Prostate gland (tissue), 2 donors: ENCODE results near the gene CTTN.

ENCODE experiments used
- POLR2A ChIP-seq: fragments of 450-650 bp; IDR thresholded peaks from one replicate; pipeline ENCODE4 v1.6.1; 2016; ENCODE audit warnings: antibody characterized with exemption, mild to moderate bottlenecking
- TF ChIP-seq, protein P1 (sequence below), 4 experiments: fragments of 200-600 bp in 2 of 4; fragments of 450-650 bp in 2 of 4; sonication (generic) in 2 of 4; IDR thresholded peaks; 1 replicate in 3 of 4; 2 replicates in 1 of 4; pipeline ENCODE4 v1.5.1; 2016 to 2019; ENCODE audit warnings: antibody characterized with exemption in 4 of 4, mild to moderate bottlenecking in 2 of 4, moderate library complexity in 2 of 4

DNA sequence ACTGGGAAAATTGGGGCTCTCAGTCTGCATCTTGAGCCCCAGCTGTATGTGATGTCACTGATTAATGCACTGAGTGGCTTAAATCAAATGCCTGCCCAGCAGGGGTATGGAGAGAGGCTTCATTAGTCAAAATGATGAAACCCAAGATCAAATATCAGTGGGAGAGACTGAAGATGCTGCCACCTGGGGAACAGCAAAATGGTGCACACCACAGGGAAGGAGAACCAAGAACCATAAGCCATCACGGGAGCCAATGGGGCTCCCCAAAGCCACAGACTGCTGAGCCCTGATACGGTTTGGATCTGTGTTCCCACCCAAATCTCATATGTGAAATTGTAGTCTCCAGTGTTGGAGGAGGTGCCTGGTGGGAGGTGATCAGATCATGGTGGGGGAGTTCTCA, 85.6 kb downstream of the CTTN start:
- TF ChIP-seq, protein P1, sequence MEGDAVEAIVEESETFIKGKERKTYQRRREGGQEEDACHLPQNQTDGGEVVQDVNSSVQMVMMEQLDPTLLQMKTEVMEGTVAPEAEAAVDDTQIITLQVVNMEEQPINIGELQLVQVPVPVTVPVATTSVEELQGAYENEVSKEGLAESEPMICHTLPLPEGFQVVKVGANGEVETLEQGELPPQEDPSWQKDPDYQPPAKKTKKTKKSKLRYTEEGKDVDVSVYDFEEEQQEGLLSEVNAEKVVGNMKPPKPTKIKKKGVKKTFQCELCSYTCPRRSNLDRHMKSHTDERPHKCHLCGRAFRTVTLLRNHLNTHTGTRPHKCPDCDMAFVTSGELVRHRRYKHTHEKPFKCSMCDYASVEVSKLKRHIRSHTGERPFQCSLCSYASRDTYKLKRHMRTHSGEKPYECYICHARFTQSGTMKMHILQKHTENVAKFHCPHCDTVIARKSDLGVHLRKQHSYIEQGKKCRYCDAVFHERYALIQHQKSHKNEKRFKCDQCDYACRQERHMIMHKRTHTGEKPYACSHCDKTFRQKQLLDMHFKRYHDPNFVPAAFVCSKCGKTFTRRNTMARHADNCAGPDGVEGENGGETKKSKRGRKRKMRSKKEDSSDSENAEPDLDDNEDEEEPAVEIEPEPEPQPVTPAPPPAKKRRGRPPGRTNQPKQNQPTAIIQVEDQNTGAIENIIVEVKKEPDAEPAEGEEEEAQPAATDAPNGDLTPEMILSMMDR (IDR thresholded peaks at IDR 0.05) = no peak
- no peak for TF ChIP-seq POLR2A
